ENCODE data around the gene PRKACA. TPM values are rescaled to one million over a fixed set of nuclear protein-coding genes. Genes with fewer than 3 reads are reported as not detected.

The PRKACA gene
- total RNA-seq, 2 experiments from 2014 or later, result 21.1 to 62.0 TPM

- Histone ChIP-seq H3K4me2 (ENCODE audit: low read length) (no peak overlapping the region), H3K36me3 (ENCODE audit: insufficient read depth, low read length) (no peaks in the 10 kb centered on the region), H3K9me3 (ENCODE audit: low read length) (no peaks in the 10 kb centered on the region), H3K79me2 (ENCODE audit: insufficient read depth, low read depth, low read length) (no peaks in the 10 kb centered on the region), H2AFZ (ENCODE audit: low read length) (no peak overlapping the region), H3K4me3 (ENCODE audit: low read depth, low read length, poor library complexity, severe bottlenecking) (no peak overlapping the region), H4K20me1 (ENCODE audit: insufficient read depth, low read length) (no peaks in the 10 kb centered on the region), H3K27ac (ENCODE audit: low read depth, low read length, poor library complexity, severe bottlenecking) (no peak overlapping the region), H3K9me2 (ENCODE audit: insufficient read depth, low read length) (no peaks in the 10 kb centered on the region), H3K4me1 (ENCODE audit: insufficient read depth, low read length, poor library complexity, severe bottlenecking) (no peaks in the 10 kb centered on the region)
- intact Hi-C loops (cut with micrococcal nuclease; ENCODE audit: unreplicated experiment), result no loop called here
- POLR2A ChIA-PET, result interaction anchor here (0.7 kb wide), 1 partner anchor 105 kb away, joined by 5 read pairs; no protein-coding TSS in a partner anchor
- BruUV-seq (replicated peaks), result no TSS peak
- TF ChIP-seq CTCF (conservative IDR thresholded peaks at IDR 0.05; ENCODE audit: low read length), result no peak
- TF ChIP-seq EZH2phosphoT487 (IDR thresholded peaks at IDR 0.05; ENCODE audit: borderline replicate concordance, low read depth, low read length), result no peak
- CTCF ChIA-PET (ENCODE audit: unreplicated experiment), result interaction anchor here (0.7 kb wide), 1 partner anchor 8 kb away, joined by 14 read pairs; no protein-coding TSS in a partner anchor
- DNase-seq (ENCODE audit: low spot score), result no peak
Measured at GRCh38 chr19:14165990-14166830, 48.6 kb upstream of the PRKACA start.

- no peak for TF ChIP-seq EZH2phosphoT487 (IDR thresholded peaks at IDR 0.05; ENCODE audit: borderline replicate concordance, low read depth, low read length)
- no peak for TF ChIP-seq CTCF (conservative IDR thresholded peaks at IDR 0.05; ENCODE audit: low read length)
- no peaks in the 10 kb centered on the region for H4K20me1 ChIP-seq (ENCODE audit: insufficient read depth, low read length)
- no peak for DNase-seq (ENCODE audit: low spot score)
- H3K4me1 ChIP-seq (ENCODE audit: insufficient read depth, low read length, poor library complexity, severe bottlenecking), result no peaks in the 10 kb centered on the region
- H3K4me2 ChIP-seq (ENCODE audit: low read length), result no peak overlapping the region
- H3K36me3 ChIP-seq (ENCODE audit: insufficient read depth, low read length), result no peaks in the 10 kb centered on the region
- POLR2A ChIA-PET, result interaction anchor here (0.8 kb wide), 1 partner anchor 10 kb away, joined by 4 read pairs; no protein-coding TSS in a partner anchor
- no peaks in the 10 kb centered on the region for H3K9me3 ChIP-seq (ENCODE audit: low read length)
- H3K27ac ChIP-seq (ENCODE audit: low read depth, low read length, poor library complexity, severe bottlenecking), result no peak overlapping the region
- BruUV-seq (replicated peaks), result no TSS peak
- H3K4me3 ChIP-seq (ENCODE audit: low read depth, low read length, poor library complexity, severe bottlenecking), result no peak overlapping the region
- CTCF ChIA-PET (ENCODE audit: unreplicated experiment), result no interaction called here
- H3K79me2 ChIP-seq (ENCODE audit: insufficient read depth, low read depth, low read length), result no peaks in the 10 kb centered on the region
- H2AFZ ChIP-seq (ENCODE audit: low read length), result no peak overlapping the region
- no peaks in the 10 kb centered on the region for H3K9me2 ChIP-seq (ENCODE audit: insufficient read depth, low read length)
- intact Hi-C loops (cut with micrococcal nuclease; ENCODE audit: unreplicated experiment), result no loop called here
Measured at GRCh38 chr19:14164724-14165493, 47.3 kb upstream of the PRKACA start.

Measured in OCI-LY7 (cell line).